Measurements from ENCODE around the gene SPINDOC. TPM values are rescaled to one million over a fixed set of nuclear protein-coding genes. Genes with fewer than 3 reads are reported as not detected.

SPINDOC gene
- total RNA-seq = 1 to 10 TPM; 3.2 to 3.8 TPM
- 1 to 10 TPM in 1 of 2 donors, under 1 TPM in 1; 0.42 to 2.6 TPM for polyA plus RNA-seq

GRCh38 chr11:63813035-63813562 lies at the start of gene SPINDOC:
SPINDOC (plus strand) TSS chr11:63813456; CDS start chr11:63813687, 231 bp downstream.
- Histone ChIP-seq H3K36me3 (ENCODE audit: control insufficient read depth in 4 of 4, insufficient read depth in 3 of 4, low read depth in 1 of 4, low read length in 3 of 4) (no peaks in the 10 kb centered on the region), H3K4me3 (ENCODE audit: low read depth in 1 of 3, low read length in 3 of 3) (peak within 1 kb of the TSS; percentile 68 to 87 (median 83)), H3K9ac (ENCODE audit: low read depth in 1 of 2, low read length in 2 of 2) (peak within 1 kb of the TSS; percentile 53 to 66), H3K27ac (ENCODE audit: low read depth in 1 of 2, low read length in 2 of 2) (peak within 1 kb of the TSS; percentile 63 to 72), H3K4me1 (ENCODE audit: control insufficient read depth in 4 of 4, insufficient read depth in 4 of 4, low read length in 3 of 4) (peaks cover 0 to 20% (median 11%) of the 10 kb centered on the region in 4 donors), H3K27me3 (ENCODE audit: control insufficient read depth in 4 of 4, insufficient read depth in 4 of 4, low read length in 3 of 4) (no peaks in the 10 kb centered on the region), H3K9me3 (ENCODE audit: control insufficient read depth in 4 of 4, low read length in 3 of 4) (no peaks in the 10 kb centered on the region)
- peak; percentile 76 for DNase-seq (ENCODE audit: low spot score)
- TF ChIP-seq NR2F2 (IDR thresholded peaks at IDR 0.05) = no peak
- no peak for TF ChIP-seq JUND (IDR thresholded peaks at IDR 0.05)
- no peak for TF ChIP-seq HNF4A (conservative IDR thresholded peaks at IDR 0.05)
- no peak for TF ChIP-seq RXRA (IDR thresholded peaks at IDR 0.05)
- TF ChIP-seq RAD21 (IDR thresholded peaks at IDR 0.05) = no peak
- TF ChIP-seq TAF1 (conservative IDR thresholded peaks at IDR 0.05) = no peak
- no peak for TF ChIP-seq CTCF (IDR thresholded peaks at IDR 0.05; ENCODE audit: low read depth, low read length, missing input control)
- WGBS = 1% methylated on average over 65 of the region's 65 CpGs

- WGBS = 39% methylated on average over 82 of the region's 82 CpGs
- peak overlapping the region; percentile 86 to 98 for H3K27ac ChIP-seq (ENCODE audit: low read depth in 1 of 2, low read length in 2 of 2)
- TF ChIP-seq, protein P1, sequence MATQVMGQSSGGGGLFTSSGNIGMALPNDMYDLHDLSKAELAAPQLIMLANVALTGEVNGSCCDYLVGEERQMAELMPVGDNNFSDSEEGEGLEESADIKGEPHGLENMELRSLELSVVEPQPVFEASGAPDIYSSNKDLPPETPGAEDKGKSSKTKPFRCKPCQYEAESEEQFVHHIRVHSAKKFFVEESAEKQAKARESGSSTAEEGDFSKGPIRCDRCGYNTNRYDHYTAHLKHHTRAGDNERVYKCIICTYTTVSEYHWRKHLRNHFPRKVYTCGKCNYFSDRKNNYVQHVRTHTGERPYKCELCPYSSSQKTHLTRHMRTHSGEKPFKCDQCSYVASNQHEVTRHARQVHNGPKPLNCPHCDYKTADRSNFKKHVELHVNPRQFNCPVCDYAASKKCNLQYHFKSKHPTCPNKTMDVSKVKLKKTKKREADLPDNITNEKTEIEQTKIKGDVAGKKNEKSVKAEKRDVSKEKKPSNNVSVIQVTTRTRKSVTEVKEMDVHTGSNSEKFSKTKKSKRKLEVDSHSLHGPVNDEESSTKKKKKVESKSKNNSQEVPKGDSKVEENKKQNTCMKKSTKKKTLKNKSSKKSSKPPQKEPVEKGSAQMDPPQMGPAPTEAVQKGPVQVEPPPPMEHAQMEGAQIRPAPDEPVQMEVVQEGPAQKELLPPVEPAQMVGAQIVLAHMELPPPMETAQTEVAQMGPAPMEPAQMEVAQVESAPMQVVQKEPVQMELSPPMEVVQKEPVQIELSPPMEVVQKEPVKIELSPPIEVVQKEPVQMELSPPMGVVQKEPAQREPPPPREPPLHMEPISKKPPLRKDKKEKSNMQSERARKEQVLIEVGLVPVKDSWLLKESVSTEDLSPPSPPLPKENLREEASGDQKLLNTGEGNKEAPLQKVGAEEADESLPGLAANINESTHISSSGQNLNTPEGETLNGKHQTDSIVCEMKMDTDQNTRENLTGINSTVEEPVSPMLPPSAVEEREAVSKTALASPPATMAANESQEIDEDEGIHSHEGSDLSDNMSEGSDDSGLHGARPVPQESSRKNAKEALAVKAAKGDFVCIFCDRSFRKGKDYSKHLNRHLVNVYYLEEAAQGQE (IDR thresholded peaks at IDR 0.05) = peak; percentile 27
- no peak for TF ChIP-seq ATF3 (IDR thresholded peaks at IDR 0.05)
These were observed 49.5 kb upstream of the SPINDOC start for GRCh38 chr11:63763496-63764339.

DNA sequence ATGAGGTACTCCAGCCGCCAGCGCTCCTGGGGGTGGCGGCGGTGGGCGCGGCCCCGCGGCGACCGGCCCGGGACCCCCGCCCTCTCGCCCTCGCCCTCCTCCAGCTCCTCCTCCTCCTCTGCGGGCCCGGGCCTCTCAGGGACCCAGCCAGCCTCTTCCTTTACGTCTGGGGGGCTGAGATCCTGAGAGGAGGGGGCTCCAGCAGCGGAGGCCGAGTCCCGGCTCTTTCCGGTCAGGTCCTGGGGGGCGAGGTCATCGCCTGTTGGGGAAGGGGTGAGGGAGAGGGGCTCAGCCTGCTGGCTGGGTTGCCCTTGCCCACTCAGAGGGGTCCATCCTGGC lies 48.9 kb upstream of the SPINDOC start:
- 38% methylated on average over 23 of the region's 23 CpGs for WGBS
- no peaks in the 10 kb centered on the region for H3K27me3 ChIP-seq (ENCODE audit: control insufficient read depth in 4 of 4, insufficient read depth in 4 of 4, low read length in 3 of 4)
- H3K4me1 ChIP-seq (ENCODE audit: control insufficient read depth in 4 of 4, insufficient read depth in 4 of 4, low read length in 3 of 4) = peaks cover 11 to 61% (median 37%) of the 10 kb centered on the region in 4 donors
- H3K9me3 ChIP-seq (ENCODE audit: control insufficient read depth in 4 of 4, low read length in 3 of 4) = no peaks in the 10 kb centered on the region
- DNase-seq (ENCODE audit: low spot score) = no peak
- peak overlapping the region; percentile 86 to 98 for H3K27ac ChIP-seq (ENCODE audit: low read depth in 1 of 2, low read length in 2 of 2)
- H3K9ac ChIP-seq (ENCODE audit: low read depth in 1 of 2, low read length in 2 of 2) = peak overlapping the region; percentile 47 to 88
- H3K4me3 ChIP-seq (ENCODE audit: low read depth in 1 of 3, low read length in 3 of 3) = peak overlapping the region; percentile 49 to 74 (median 51)
- peaks cover 0 to 5% (median 2%) of the 10 kb centered on the region in 4 donors for H3K36me3 ChIP-seq (ENCODE audit: control insufficient read depth in 4 of 4, insufficient read depth in 3 of 4, low read depth in 1 of 4, low read length in 3 of 4)
- TF ChIP-seq FOXA2 (IDR thresholded peaks at IDR 0.05) = no peak
- no peak for TF ChIP-seq RXRA (IDR thresholded peaks at IDR 0.05)
- no peak for TF ChIP-seq JUND (IDR thresholded peaks at IDR 0.05)
- TF ChIP-seq HNF4A (conservative IDR thresholded peaks at IDR 0.05) = no peak
- TF ChIP-seq NR2F2 (IDR thresholded peaks at IDR 0.05) = no peak
- TF ChIP-seq ATF3 (IDR thresholded peaks at IDR 0.05) = no peak
- TF ChIP-seq, protein P2, sequence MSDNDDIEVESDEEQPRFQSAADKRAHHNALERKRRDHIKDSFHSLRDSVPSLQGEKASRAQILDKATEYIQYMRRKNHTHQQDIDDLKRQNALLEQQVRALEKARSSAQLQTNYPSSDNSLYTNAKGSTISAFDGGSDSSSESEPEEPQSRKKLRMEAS (IDR thresholded peaks at IDR 0.05) = no peak
- TF ChIP-seq, protein P1 (IDR thresholded peaks at IDR 0.05) = no peak
- no peak for TF ChIP-seq YY1 (IDR thresholded peaks at IDR 0.05)
- TF ChIP-seq HNF4G (IDR thresholded peaks at IDR 0.05) = no peak
- no peak for TF ChIP-seq GABPA (IDR thresholded peaks at IDR 0.05 in 1 of 2, conservative IDR thresholded peaks at IDR 0.05 in 1 of 2)
- no peak for TF ChIP-seq FOXA1 (IDR thresholded peaks at IDR 0.05)
- no peak for TF ChIP-seq TAF1 (conservative IDR thresholded peaks at IDR 0.05)

More at GRCh38 chr11:63763496-63764339, 49.5 kb upstream of the SPINDOC start:
- Histone ChIP-seq H3K4me1 (ENCODE audit: control insufficient read depth in 4 of 4, insufficient read depth in 4 of 4, low read length in 3 of 4) (peaks cover 9 to 56% (median 37%) of the 10 kb centered on the region in 4 donors), H3K4me3 (ENCODE audit: low read depth in 1 of 3, low read length in 3 of 3) (peak overlapping the region; percentile 66 to 74 (median 71)), H3K36me3 (ENCODE audit: control insufficient read depth in 4 of 4, insufficient read depth in 3 of 4, low read depth in 1 of 4, low read length in 3 of 4) (peaks cover 0 to 5% (median 2%) of the 10 kb centered on the region in 4 donors), H3K9me3 (ENCODE audit: control insufficient read depth in 4 of 4, low read length in 3 of 4) (no peaks in the 10 kb centered on the region), H3K27me3 (ENCODE audit: control insufficient read depth in 4 of 4, insufficient read depth in 4 of 4, low read length in 3 of 4) (no peaks in the 10 kb centered on the region), H3K9ac (ENCODE audit: low read depth in 1 of 2, low read length in 2 of 2) (no peak overlapping the region)
- peak; percentile 56 for DNase-seq (ENCODE audit: low spot score)

Data from liver (tissue), 9 donors.